ENCODE data around the gene ESPN.

- TF ChIP-seq CTCF (IDR thresholded peaks at IDR 0.05) (no peak), ZFX (IDR thresholded peaks at IDR 0.05; ENCODE audit: borderline replicate concordance) (no peak)
Measured at GRCh38 chr1:6508816-6509189, 84.2 kb downstream of the ESPN start.

Measured in 22Rv1 (cell line).